ENCODE measurements around the gene COL4A5.
A peak's percentile ranks its signal among the peaks of the same experiment; 100 is the strongest.
"Not testable (repeated sequence)": the region's sequence is repeated elsewhere in the genome, so short reads cannot be mapped to it uniquely, and the experiment has no call there.

COL4A5 gene

DNA sequence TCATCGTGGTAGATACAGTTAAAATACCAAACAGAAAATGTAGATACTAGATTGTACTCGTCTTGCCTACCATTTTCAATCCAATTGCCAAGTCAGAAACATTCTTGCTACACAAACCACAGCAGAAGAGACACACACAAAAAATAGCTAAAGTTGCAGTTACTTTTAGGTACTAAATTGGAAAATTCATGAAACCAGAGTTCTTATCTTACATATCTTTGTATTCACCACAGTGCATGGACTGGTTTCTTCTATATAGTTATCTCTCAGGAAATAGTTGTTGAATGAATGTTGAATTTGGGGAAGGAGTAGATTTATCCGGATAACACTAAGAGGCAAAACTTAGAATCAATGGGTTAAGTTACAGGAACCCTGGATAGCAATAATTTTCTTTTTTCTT is 14.2 kb downstream of the COL4A5 start:
- no peak for DNase-seq (ENCODE audit: low read depth in 2 of 3, low spot score in 1 of 3)

- no peak for DNase-seq (ENCODE audit: low read depth in 2 of 3, low spot score in 1 of 3)
These were observed 17.4 kb downstream of the COL4A5 start for GRCh38 chrX:108456971-108457477.

GRCh38 chrX:108464604-108465003 is 25.0 kb downstream of the COL4A5 start:
- no peak for DNase-seq (ENCODE audit: low read depth in 2 of 3, low spot score in 1 of 3)

- DNase-seq (ENCODE audit: low read depth in 2 of 3, low spot score in 1 of 3), result no peak
These were observed 28.8 kb downstream of the COL4A5 start for GRCh38 chrX:108468486-108468885.

DNA sequence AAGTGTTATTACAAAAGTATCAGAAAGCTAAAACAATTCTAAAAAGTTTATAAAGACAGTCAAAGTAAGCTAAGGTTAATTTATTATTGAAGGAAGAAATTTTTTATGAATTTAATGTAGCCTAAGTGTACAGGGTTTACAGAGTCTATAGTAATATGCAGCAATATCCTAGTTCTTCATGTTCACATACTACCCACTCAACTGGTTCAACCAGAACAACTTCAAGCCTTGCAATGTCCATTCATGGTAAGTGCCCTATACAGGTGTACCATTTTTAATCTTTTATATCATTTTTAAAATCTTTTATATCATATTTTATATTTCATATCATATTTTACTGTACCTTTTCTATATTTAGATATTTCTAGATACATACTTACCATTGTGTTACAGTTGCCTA is 34.3 kb downstream of the COL4A5 start:
- no peak for DNase-seq (ENCODE audit: low read depth in 2 of 3, low spot score in 1 of 3)

GRCh38 chrX:108481528-108481927 is 41.9 kb downstream of the COL4A5 start:
- not testable (repeated sequence) for DNase-seq (ENCODE audit: low read depth in 2 of 3, low spot score in 1 of 3)

DNA sequence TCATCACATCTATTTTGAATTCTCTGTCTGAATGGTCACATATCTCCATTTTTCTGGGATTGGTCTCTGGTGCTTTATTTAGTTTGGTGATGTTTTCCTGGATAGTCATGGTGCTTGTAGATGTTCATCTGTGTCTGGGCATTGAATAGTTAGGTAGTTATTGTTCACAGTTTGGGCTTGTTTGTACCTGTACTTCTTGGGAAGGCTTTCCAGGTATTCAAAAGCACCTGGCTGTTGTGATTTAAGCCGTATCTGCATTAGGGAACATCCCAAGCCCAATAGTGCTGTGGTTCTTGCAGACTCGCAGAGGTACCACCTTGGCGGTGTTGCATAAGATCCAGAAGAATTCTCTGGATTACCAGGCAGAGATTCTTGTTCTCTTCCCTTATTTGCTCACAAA is 44.6 kb downstream of the COL4A5 start:
- no peak for DNase-seq (ENCODE audit: low read depth in 2 of 3, low spot score in 1 of 3)

DNA sequence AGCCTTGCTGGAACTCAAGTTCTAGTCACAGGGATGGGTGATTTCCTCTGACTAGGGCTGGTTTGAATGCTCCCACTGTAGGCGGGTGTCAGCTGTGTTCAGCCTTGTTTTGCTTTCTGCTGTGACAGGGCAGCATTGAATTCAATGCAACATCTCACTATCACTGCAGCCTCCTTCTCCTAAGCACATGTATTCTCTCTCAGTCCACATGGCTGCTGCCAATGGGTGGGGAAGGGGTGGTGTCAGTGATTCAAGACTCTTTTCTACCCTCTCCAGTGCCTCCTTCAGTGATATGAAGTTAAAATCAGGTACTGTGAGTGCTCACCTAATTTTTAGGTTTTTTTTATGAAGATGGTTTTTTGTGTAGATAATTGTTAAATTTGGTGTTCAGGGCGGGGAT is 46.3 kb downstream of the COL4A5 start:
- DNase-seq (ENCODE audit: low read depth in 2 of 3, low spot score in 1 of 3), result no peak

DNA sequence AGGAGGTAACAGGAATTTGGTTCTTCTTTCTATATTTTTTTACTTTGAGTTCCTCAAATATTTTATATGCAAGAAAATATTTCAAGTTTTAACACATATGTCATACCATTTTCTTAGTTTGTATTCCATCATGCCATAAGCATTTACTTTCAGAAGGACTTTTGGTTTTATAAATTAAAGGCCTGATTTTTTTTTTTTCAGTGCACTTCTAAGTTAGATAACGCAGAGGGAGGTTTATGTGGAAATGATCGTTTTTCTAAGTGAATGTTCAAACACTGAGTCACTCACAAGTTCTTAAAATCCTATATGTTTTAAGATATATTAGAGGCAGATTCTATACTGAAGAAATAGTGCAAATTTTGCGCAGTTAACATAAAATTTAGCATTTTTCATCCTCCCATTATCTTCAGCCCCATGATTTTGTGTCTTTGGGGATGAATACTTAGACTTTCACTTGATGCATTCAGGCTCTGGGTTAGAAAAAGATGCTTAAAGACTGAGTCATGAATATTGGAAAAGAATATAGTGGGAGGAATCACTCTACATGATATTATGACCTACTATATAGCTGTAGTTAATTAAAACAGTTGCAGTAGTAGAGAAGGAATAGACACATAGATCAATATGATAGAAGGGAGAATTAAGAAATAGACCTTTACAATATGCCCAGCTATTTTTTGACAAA is 54.9 kb downstream of the COL4A5 start:
- DNase-seq (ENCODE audit: low read depth in 2 of 3, low spot score in 1 of 3), result no peak

GRCh38 chrX:108511721-108512120 is 72.1 kb downstream of the COL4A5 start:
- DNase-seq (ENCODE audit: low read depth in 2 of 3, low spot score in 1 of 3), result no peak

GRCh38 chrX:108516184-108516583 is 76.5 kb downstream of the COL4A5 start:
- DNase-seq (ENCODE audit: low read depth in 2 of 3, low spot score in 1 of 3), result no peak

DNA sequence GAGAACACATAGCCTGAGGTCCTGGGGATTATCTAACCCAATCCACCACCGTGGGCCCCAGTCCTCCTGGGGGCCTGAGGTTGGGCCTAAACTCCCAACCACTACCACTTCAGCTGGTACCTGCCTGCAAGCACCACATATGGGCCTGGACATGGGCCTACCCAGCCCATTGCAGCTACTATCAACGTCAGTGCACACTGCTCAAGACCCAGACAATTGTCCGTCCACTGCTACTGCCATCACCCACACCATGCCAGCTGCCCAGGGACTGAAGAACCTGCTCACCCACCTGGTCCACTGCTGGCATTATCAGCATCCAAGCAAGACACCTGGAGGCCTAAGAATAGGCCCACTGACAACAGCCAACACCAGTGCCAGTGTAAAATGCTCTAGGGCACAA is 88.1 kb downstream of the COL4A5 start:
- DNase-seq (ENCODE audit: low read depth in 2 of 3, low spot score in 1 of 3), result no peak

DNA sequence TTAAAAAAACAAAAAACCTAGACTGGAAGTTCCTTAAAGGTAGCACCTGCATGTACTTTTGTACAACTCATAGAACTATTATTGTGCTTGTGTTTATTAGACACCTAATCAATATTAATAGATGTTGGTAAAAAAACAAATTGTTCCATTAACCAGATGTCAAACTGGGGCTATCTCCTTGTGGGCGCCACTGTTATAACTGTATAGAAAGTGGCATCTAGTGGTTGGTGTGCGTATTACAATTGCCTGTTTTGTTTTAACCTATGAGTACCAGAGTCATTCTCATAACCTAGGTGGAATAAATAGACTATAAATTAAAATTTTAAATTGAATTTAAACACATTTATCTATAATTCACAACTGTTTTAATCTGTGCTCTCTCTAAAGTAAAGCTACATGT is 97.4 kb downstream of the COL4A5 start:
- DNase-seq (ENCODE audit: low read depth in 2 of 3, low spot score in 1 of 3), result peak in 1 of 3 donors; percentile 16

DNA sequence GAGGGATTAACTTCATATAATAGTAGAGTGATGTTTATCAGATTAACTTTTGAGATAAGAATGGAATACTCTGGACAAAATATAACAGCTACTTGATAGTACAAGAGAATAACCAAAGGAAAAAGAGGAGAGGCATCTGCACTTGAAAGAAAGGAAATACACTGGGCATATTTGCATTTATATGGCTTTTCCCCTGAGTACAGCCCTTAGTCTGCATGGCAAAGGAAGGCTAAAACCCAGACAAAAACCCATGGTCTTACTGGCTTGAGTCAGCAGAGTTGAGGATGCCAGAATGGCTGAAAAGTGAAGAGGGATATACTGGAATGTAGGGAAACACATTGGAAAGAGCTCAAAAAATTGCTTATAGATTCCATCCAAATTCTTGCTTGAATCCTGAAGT is 101.6 kb downstream of the COL4A5 start:
- no peak for DNase-seq (ENCODE audit: low read depth in 2 of 3, low spot score in 1 of 3)

- DNase-seq (ENCODE audit: low read depth in 2 of 3, low spot score in 1 of 3), result no peak
These were observed 117.9 kb downstream of the COL4A5 start for GRCh38 chrX:108557580-108557979.

GRCh38 chrX:108558217-108558616 is 118.6 kb downstream of the COL4A5 start:
- no peak for DNase-seq (ENCODE audit: low read depth in 2 of 3, low spot score in 1 of 3)

- no peak for DNase-seq (ENCODE audit: low read depth in 2 of 3, low spot score in 1 of 3)
These were observed 133.5 kb downstream of the COL4A5 start for GRCh38 chrX:108573136-108573535.

DNA sequence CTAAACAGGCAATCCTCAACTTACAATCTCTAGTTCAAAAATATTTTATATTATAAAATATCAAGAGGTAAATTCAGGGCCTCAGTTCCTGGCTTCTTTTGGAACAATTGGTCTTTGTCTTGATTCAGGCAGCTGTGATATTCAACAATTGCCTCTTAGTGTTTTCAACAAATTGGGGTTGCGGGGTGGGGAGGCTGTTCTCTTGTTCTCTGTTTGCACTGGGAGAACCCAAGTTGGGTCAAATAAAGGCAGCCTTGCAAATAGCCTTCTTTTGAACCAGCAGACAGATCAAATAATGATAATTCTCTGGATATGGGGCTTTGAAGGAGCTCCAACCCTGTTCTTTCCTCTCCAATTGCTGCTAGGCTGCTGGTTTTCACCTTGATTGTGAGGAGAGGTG is 142.5 kb downstream of the COL4A5 start:
- DNase-seq (ENCODE audit: low read depth in 2 of 3, low spot score in 1 of 3), result no peak

DNA sequence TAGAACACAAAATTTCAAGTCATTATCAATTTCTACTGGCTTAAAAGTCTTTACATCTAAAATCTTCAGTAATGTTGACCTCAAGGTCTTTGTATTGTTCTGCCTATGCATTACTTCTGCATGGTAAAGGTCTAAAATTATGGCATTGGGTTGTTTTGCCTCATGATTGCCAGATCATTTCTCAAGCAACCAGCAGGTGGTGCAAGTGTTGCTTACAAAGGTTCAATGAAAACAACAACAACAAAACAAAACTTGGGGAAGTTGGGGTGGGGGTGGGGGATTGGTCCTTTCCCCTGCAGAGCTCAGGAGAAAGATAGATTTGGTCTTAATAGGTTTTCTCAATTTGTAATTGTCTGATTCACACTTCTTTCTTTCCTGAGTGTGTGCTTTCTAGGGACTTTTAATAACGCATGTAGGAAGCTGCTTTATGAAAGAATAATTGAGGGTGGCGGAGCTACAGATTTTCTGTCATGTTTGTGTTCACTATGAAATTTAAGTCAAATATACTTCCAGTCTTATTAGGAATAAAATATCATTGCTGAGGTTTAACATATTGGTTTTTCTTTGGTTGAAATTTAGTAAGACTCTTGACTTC is 145.1 kb downstream of the COL4A5 start:
- DNase-seq (ENCODE audit: low read depth in 2 of 3, low spot score in 1 of 3), result no peak

GRCh38 chrX:108590496-108590895 is 150.9 kb downstream of the COL4A5 start:
- DNase-seq (ENCODE audit: low read depth in 2 of 3, low spot score in 1 of 3), result no peak

GRCh38 chrX:108601276-108601675 is 161.6 kb downstream of the COL4A5 start:
- DNase-seq (ENCODE audit: low read depth in 2 of 3, low spot score in 1 of 3), result no peak

DNA sequence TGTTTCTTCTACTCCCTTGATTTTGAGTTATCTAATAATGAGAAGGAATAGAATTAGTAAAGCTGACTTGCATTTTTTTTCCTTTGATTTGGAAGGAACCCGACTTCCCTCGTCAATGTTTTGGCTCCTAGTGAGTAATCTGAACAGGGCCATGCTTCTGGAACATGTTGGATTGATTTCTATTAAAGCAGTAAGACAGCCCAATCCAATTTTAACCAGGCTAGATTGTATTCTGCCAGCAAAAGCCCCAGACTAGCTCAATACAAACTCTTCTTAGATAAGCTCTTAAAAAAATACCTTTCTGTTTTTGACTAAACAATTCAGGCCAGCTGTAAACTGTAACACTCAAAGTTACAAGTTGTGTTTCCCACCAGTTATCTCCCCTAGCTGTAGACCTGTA is 170.5 kb downstream of the COL4A5 start:
- DNase-seq (ENCODE audit: low read depth in 2 of 3, low spot score in 1 of 3), result no peak

DNA sequence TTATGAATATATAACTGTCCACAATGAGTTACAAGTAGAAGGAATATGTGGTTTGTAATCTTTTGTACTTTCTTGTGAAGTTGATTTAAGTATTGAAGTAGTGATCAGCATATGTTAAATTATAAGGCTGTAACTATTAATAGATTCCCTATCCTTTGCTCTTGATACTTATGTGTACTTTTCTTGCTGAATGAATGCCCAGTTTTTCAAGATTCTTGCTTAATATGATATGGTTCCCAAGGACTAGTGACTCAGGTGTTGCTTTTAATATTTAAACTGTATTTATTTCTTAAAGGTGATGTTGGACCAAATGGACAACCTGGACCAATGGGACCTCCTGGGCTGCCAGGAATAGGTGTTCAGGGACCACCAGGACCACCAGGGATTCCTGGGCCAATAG is 175.0 kb downstream of the COL4A5 start:
- DNase-seq (ENCODE audit: low read depth in 2 of 3, low spot score in 1 of 3), result no peak
